ENCODE results near the gene CRB2. TPM values are rescaled to one million over a fixed set of nuclear protein-coding genes. Genes with fewer than 3 reads are reported as not detected.

The CRB2 gene
- total and polyA plus RNA-seq, 2 donors (not counting 3 experiments of a cell fraction or from before 2014, with no cell fraction given), result not detected

DNA sequence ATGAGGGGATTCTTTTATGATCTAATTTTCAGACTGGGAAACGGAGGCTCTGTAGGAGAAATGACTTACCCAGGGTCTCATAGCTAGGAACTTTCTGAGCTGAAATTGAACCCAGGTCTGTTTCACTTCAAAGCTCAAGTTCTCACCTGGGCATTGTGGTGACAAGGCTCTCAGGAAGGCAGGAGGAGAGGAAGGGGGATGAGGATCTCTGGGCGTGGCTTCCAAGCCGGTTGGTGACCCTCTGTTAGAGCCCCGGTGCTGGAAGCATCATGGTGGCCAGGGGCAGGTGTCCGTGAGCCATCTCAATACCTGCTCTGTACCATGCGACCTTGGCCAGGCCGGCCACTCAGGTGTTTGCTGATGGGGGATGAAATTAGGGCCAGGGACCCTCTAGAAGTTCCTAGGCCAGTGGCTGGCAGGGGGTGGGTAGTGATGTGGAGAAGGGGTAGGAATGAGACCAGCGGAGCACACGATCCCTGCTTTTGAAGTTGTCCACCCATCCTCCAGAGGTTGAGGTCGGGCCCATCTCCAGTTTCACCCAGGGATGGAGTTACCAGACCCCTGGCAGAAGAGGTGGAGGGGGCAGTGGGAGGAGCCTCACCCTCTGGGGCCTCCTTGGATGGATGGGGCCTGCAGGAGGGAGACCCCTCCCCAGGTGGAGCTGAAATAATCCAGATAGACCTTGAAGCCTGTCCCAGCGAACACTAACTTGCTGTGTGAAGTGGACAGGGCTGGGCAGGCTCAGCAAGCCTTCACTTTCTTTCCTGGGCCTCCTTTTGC is 5.9 kb downstream of the CRB2 start:
- no peaks in the 10 kb centered on the region for H3K9me3 ChIP-seq (replicated peaks; ENCODE audit: control insufficient read depth, insufficient read depth, low read length)
- TF ChIP-seq FOS (IDR thresholded peaks at IDR 0.05; ENCODE audit: borderline replicate concordance, insufficient read depth, low read length), result no peak
- no peak for TF ChIP-seq GATA2 (IDR thresholded peaks at IDR 0.05; ENCODE audit: insufficient read depth, insufficient read length, low read depth, low read length)
- H3K4me1 ChIP-seq (ENCODE audit: control insufficient read depth, extremely low read depth, insufficient read depth, low read length), result no peaks in the 10 kb centered on the region
- H3K27me3 ChIP-seq (ENCODE audit: control insufficient read depth in 2 of 2, insufficient read depth in 2 of 2, low read length in 2 of 2), result no peaks in the 10 kb centered on the region
- H3K4me2 ChIP-seq (ENCODE audit: insufficient read depth, low read length), result no peak overlapping the region
- no peak overlapping the region for H3K4me3 ChIP-seq (replicated peaks in 1 of 3; ENCODE audit: insufficient read depth in 1 of 3, low read depth in 1 of 3, low read length in 3 of 3)
- H4K20me1 ChIP-seq (replicated peaks; ENCODE audit: control insufficient read depth, extremely low read depth, insufficient read depth, low read length), result no peaks in the 10 kb centered on the region
- intact Hi-C loops (cut with micrococcal nuclease) (no loop called here), dilution Hi-C loops (cut with MboI; ENCODE audit: extremely low pct_ligation_motif_present, low sequenced_read_pairs) (no loop called here)
- no peak overlapping the region for H2AFZ ChIP-seq (ENCODE audit: low read depth, low read length)
- H3K27ac ChIP-seq (ENCODE audit: insufficient read depth, low read depth, low read length), result no peak overlapping the region
- POLR2A ChIA-PET, result no interaction called here
- CTCF ChIA-PET, result interaction anchor here (0.7 to 1.0 kb wide), 2 partner anchors 22 to 236 kb away, joined by 3 read pairs; no protein-coding TSS in a partner anchor
- H3K36me3 ChIP-seq (ENCODE audit: control insufficient read depth in 2 of 2, extremely low read depth in 1 of 2, insufficient read depth in 2 of 2, low read length in 2 of 2), result no peaks in the 10 kb centered on the region
- no peak for DNase-seq (ENCODE audit: low read depth, low spot score)
- no peaks in the 10 kb centered on the region for H3K9me1 ChIP-seq (replicated peaks; ENCODE audit: control insufficient read depth, extremely low read depth, insufficient read depth, low read length)
- H3K79me2 ChIP-seq (ENCODE audit: control insufficient read depth, insufficient read depth, low read length), result no peaks in the 10 kb centered on the region
- FAIRE-seq, result no peak
- no peak overlapping the region for H3K9ac ChIP-seq (replicated peaks; ENCODE audit: extremely low read depth, insufficient read depth, low read length)
- BruUV-seq (replicated peaks), result no TSS peak

- H3K27me3 ChIP-seq (ENCODE audit: control insufficient read depth in 2 of 2, insufficient read depth in 2 of 2, low read length in 2 of 2), result no peaks in the 10 kb centered on the region
- no TSS peak for BruUV-seq (replicated peaks)
- H4K20me1 ChIP-seq (replicated peaks; ENCODE audit: control insufficient read depth, extremely low read depth, insufficient read depth, low read length), result no peaks in the 10 kb centered on the region
- no peak for DNase-seq (ENCODE audit: low read depth, low spot score)
- H3K79me2 ChIP-seq (ENCODE audit: control insufficient read depth, insufficient read depth, low read length), result no peaks in the 10 kb centered on the region
- no peak overlapping the region for H3K9ac ChIP-seq (replicated peaks; ENCODE audit: extremely low read depth, insufficient read depth, low read length)
- no peaks in the 10 kb centered on the region for H3K9me3 ChIP-seq (replicated peaks; ENCODE audit: control insufficient read depth, insufficient read depth, low read length)
- H3K4me2 ChIP-seq (ENCODE audit: insufficient read depth, low read length), result no peak overlapping the region
- POLR2A ChIA-PET, result no interaction called here
- TF ChIP-seq, protein P1, sequence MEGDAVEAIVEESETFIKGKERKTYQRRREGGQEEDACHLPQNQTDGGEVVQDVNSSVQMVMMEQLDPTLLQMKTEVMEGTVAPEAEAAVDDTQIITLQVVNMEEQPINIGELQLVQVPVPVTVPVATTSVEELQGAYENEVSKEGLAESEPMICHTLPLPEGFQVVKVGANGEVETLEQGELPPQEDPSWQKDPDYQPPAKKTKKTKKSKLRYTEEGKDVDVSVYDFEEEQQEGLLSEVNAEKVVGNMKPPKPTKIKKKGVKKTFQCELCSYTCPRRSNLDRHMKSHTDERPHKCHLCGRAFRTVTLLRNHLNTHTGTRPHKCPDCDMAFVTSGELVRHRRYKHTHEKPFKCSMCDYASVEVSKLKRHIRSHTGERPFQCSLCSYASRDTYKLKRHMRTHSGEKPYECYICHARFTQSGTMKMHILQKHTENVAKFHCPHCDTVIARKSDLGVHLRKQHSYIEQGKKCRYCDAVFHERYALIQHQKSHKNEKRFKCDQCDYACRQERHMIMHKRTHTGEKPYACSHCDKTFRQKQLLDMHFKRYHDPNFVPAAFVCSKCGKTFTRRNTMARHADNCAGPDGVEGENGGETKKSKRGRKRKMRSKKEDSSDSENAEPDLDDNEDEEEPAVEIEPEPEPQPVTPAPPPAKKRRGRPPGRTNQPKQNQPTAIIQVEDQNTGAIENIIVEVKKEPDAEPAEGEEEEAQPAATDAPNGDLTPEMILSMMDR (IDR thresholded peaks at IDR 0.05; ENCODE audit: extremely low read depth in 1 of 2, insufficient read depth in 1 of 2, low read depth in 1 of 2, low read length in 2 of 2), result no peak
- TF ChIP-seq FOS (IDR thresholded peaks at IDR 0.05; ENCODE audit: borderline replicate concordance, insufficient read depth, low read length), result no peak
- TF ChIP-seq JUN (IDR thresholded peaks at IDR 0.05; ENCODE audit: borderline replicate concordance, insufficient read depth, insufficient read length, low read depth), result no peak
- TF ChIP-seq GATA2 (IDR thresholded peaks at IDR 0.05; ENCODE audit: insufficient read depth, insufficient read length, low read depth, low read length), result no peak
- no peak for TF ChIP-seq POLR2AphosphoS5 (IDR thresholded peaks at IDR 0.05; ENCODE audit: insufficient read depth, low read depth, low read length)
- TF ChIP-seq MYC (IDR thresholded peaks at IDR 0.05; ENCODE audit: low read depth, low read length), result no peak
- TF ChIP-seq MAX (IDR thresholded peaks at IDR 0.05; ENCODE audit: insufficient read depth, insufficient read length), result no peak
- TF ChIP-seq POLR2A (IDR thresholded peaks at IDR 0.05; ENCODE audit: low read depth, low read length), result no peak
- no peak for TF ChIP-seq EZH2 (IDR thresholded peaks at IDR 0.05; ENCODE audit: borderline replicate concordance, low read depth, low read length, severe bottlenecking)
- no peaks in the 10 kb centered on the region for H3K4me1 ChIP-seq (ENCODE audit: control insufficient read depth, extremely low read depth, insufficient read depth, low read length)
- no peak for FAIRE-seq
- no peak overlapping the region for H3K4me3 ChIP-seq (replicated peaks in 1 of 3; ENCODE audit: insufficient read depth in 1 of 3, low read depth in 1 of 3, low read length in 3 of 3)
- H2AFZ ChIP-seq (ENCODE audit: low read depth, low read length), result no peak overlapping the region
- no peaks in the 10 kb centered on the region for H3K36me3 ChIP-seq (ENCODE audit: control insufficient read depth in 2 of 2, extremely low read depth in 1 of 2, insufficient read depth in 2 of 2, low read length in 2 of 2)
- intact Hi-C loops (cut with micrococcal nuclease) (no loop called here), dilution Hi-C loops (cut with MboI; ENCODE audit: extremely low pct_ligation_motif_present, low sequenced_read_pairs) (no loop called here)
- H3K27ac ChIP-seq (ENCODE audit: insufficient read depth, low read depth, low read length), result no peak overlapping the region
- CTCF ChIA-PET, result interaction anchor here (1.0 kb wide), 1 partner anchor 21 kb away, joined by 3 read pairs; no protein-coding TSS in a partner anchor
- H3K9me1 ChIP-seq (replicated peaks; ENCODE audit: control insufficient read depth, extremely low read depth, insufficient read depth, low read length), result no peaks in the 10 kb centered on the region
These were observed 6.9 kb downstream of the CRB2 start for GRCh38 chr9:123362856-123363255.
